ENCODE measurements around the gene COL4A2.
"Not testable (repeated sequence)": the region's sequence is repeated elsewhere in the genome, so short reads cannot be mapped to it uniquely, and the experiment has no call there.

The COL4A2 gene

DNA sequence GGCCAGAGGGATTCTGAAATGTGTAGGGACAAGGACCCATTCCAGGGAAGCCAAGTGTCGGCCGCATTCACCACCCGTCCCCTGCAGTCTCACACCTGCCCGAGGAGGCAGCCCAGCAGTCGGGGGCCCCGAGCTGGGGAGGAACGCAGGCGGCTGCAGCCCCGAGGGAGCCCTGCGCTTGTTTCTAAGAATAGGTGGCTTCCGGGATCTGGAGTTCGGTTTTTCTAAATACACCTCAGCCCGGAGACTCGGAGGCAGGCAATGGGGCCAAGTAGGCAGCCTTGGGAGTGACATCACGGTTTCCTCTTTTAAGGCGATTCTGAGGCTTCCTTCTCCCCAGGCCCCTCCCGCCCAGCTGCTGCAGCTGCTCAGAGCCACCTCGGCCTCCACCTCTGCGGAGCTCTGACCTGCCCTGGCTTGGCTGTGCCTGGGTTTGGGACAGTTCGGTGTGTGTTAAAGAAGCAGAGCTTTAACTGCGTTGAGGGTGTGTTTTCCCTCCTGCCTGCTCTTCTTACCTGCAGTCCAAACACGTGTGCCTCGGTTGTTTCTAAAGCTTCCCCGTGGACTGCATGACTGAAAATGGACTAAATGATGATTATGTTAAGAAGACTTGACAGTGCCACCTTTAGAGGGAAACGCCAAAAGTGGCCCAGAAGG lies 80.5 kb downstream of the COL4A2 start:
- DNase-seq = peak; percentile 10

DNA sequence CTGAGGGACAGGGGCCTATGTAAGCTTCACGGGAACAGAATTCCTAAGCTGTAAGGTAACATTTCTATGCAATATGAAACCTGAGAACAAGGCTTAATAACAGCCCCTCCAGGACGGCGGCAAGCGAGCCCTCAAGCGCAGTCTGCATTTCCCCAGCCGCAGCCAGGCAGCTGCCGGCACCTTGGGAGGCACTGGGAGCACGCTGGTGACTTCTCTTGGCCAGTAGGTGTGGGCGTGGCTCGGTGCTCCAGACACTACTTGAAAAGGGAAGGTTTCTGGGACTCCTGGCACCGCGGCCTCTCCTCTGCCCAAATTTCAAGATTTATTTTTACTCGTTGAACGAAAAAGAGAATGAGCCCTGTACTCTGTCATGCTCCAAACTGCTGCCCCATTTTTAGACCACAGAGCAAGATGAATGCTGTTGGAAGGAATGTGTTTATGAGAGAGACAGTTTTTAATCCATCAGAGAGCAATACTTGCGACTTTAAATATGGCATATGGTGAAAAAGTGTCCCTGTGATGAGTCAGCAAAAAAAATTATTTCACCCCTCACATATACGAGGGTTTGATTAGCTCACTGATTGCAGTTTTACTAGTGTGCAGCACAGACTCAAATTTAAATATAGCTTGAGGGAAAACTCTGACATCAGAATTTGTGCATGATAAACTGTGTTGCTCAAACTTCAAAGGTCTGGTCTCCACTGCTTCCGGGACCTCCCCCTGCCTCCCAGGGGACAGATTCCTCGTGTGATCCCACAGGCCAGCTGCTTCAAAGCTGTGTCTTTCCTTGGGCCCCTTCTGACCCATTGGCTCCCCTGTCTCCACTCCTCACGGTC lies 81.2 kb downstream of the COL4A2 start:
- no peak for DNase-seq

DNA sequence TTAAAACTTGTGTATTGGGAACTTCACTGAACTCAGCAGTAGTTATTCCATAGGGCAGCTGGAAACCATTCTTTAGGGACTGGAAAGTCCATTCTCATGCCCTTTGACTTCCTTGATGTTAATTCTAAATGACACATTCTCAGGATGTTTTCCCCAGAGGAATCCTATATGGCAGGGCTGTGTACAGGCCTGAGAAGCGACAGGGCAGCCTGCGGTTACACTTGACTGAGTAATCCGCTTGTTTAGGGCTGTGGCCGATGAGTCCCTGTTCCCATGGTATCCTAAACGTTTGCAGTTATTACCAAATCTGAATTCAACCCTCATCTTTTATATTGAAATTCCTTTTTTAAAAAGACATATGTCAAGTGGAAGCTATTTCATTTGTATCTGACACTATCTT lies 83.5 kb downstream of the COL4A2 start:
- DNase-seq = no peak

DNA sequence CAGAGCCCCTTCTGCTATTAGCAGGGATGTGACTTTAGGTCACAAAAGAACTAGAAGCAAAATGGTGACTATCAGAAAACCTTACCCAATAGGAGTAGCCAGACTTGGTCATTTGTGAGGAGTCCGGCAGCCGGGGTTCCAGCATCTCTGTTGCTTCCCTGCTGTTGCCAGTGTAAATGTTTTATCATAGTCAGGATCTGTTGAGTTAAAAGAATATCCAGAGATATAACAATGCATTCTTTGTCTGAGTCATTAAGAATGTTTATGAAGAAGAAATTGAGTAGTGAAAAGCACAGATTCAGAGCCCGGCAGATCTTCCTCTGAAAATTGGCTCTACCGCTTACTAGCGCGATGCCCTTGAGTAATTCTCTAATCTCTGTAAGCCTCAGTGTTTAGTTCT lies 84.2 kb downstream of the COL4A2 start:
- no peak for DNase-seq

DNA sequence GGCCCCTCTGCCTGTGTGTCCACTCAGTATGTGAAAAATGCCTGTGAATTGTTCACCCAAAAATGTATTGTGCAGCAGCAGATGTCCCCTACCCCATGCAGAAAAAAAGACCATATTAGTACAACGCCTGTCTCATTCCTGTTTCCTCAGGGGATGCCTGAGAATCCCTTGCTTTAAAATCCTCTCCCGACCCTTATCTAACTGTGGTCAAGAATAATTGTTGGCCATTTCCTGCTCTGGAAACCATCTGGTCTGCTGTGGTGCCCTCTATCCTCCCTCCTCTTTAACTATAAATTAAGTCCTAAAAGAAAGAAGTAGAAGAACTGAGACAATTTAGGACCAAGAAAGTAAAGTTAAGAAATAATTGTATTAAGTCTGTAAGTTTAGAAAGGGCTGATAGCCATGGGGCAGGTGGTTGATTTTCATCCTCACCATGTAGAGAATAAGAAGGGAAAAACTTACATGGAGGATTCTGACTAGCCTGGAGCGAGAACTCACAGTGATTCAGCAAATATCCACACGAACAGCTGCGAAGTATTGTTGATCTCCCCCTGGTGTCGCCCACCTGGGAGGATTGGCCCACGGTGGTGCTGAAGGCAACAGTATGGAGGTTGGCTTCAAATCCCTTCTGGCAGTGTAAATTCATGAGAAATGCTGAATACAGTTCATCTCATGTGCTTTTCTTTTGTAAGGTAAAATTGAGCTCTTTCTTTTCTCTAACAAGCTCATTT lies 85.6 kb downstream of the COL4A2 start:
- DNase-seq = no peak

DNA sequence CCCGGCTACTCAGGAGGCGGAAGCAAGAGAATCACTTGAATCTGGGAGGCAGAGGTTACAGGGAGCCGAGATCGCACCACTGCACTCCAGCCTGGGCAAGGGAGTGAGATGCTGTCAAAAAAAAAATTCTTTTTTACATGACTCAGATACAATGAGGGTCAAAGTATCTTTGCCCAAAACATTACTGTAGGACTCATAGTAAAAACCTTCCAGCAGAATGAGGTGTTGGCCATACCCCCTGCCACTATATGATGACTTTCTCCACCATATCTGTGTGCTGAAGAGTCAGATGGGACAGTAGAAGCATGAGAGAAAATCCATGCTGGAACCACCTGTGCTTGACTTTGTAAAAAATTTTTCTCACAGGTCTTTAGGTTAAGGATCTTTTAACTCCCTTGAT lies 86.7 kb downstream of the COL4A2 start:
- DNase-seq = no peak

DNA sequence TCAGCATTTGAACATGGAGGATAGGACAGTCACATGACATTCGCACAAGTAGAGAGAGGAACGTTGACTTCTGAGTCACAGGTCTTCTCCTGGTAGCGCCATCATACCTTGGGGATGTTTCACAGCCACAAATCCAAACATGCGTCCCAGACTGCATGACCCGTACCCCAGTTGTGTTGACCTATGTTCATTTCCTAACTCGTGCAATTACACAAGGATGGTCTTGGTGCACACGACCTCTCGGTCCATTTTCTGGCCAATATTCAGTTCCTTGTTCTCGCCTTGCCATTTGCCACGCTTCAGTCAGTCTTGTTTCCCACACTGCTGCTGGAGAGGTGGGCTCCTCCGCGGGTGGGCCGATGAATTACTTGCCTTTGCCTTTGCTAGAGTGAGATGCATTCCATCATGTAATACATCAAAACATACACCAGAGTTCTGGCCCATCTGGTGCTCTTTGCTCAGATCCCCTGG lies 87.3 kb downstream of the COL4A2 start:
- no peak for DNase-seq

DNA sequence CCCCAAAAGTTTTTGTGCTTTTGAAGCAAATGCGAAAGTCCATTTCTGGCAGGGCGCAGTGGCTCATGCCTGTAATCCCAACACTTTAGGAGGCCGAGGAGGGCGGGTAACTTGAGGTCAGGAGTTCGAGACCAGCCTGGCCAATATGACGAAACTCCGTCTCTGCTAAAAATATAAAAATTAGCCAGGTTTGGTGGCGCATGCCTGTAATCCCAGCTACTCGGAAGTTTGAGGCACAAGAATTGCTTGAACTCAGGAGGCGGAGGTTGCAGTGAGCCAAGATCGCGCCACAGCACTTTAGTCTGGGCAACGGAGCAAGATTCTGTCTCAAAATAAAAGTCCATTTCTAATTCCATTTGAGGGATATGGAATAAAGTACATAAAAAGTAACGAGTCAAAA lies 88.5 kb downstream of the COL4A2 start:
- not testable (repeated sequence) for DNase-seq

DNA sequence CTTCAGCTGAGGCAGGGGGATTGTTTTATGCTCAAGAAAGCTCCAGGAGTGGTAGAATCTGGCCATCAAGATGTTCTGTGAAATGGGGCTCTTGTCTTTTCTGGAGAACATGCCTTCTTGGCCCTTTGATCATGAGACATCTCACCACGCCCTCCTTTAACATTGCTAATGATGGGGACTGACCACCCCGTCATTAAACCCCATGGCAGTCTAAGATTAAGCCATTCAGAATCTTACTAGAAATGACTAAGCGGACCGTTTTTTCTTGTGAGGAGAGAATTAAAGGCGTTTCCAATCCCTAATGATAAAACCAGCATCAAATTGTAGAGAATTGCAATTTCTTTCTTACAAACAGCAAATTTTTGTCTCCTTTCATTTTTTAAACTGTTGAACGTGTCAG lies 89.4 kb downstream of the COL4A2 start:
- DNase-seq = no peak

DNA sequence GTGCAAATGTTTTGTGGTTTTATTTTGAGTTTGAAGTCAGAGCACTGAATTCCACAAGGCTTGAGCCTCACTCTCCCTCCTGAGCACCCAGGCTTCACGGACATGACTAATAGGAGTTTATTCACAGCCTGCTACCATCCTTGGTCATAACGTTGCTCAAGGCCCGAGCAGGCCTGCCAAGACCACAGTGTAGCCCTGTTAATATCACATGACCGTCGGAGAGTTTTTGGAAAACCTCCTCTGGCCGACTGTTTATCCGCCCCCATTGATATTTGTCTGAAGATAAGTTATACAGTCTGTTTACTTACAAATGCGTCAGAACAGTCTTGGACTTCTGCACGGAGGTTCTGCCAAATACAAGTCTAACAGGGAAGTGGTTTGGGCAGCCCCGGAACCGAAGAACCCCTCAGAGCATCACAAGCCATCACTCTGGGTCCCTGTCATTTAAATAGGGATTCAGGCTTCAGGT lies 89.9 kb downstream of the COL4A2 start:
- DNase-seq = no peak

DNA sequence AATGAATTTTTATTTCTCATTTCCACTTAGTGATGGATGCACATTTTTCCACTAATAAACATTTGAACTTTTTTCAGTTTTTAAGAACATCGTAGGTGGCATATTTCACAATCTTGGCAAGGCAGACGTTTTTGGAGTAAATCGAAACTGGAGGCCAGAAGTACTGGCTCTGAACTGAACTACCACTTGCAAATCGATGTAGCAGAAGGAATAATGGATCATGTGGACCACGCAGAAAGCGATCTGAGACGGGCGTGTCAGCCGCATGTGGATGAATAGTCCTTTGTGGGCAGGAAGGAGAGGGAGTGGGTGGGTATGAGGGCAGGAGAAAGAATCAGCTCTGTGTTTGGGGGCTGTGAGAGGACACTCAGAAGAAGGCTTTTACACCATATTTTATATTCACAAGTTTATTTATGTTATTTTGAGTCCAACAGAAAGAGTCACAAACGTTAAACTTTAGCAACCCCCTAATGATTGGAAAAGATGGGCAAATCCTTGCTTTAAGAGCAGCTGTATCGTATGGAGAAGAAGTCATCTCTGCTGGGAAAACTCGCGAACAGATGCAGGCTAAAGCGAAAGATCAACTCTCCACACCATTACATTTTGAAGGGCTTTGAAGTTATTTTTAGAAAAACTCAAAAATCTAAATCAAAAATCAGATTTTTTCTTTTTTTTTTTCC lies 90.5 kb downstream of the COL4A2 start:
- no peak for DNase-seq

DNA sequence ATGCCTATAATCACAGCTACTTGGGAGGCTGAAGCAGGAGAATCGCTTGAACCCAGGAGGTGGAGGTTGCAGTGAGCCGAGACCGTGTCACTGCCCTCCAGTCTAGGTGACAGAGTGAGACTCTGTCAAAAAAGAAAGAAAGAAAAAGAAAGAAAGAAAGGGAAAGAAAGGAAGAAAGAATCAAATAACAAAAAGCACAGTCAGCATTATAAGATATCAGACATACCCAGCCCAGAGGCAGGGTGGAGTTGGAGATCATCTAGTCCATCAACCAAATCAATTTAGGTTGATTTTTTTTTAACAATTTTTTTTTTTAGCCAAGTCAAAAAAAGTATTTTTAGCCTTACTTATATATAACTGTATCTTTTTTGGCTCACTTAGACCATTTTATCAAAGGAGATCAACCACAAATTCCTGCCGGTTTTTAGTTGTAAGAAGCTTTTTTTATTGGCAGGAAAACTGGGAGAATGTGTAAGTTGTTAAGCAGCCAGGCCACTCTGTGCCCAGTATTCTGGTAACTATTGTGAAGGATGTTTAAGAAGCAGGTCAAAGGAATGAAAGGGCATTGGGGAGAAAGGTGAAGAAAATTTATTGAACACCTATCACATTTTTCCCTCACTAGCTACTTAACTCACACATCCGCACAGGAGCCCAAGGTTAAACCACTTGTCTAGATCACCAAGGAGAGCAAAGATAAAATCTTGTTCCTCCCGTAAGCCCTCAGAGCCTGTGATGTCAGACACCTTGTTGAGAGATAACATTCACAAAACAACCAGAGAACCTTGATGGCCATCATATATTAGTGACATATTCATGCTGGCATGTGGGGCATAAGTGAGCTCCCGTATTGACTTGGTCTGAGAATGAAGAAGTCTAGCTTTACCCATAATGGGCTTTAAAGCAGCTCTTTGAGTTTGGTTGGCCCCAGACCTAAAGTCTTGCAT lies 91.8 kb downstream of the COL4A2 start:
- DNase-seq = no peak

DNA sequence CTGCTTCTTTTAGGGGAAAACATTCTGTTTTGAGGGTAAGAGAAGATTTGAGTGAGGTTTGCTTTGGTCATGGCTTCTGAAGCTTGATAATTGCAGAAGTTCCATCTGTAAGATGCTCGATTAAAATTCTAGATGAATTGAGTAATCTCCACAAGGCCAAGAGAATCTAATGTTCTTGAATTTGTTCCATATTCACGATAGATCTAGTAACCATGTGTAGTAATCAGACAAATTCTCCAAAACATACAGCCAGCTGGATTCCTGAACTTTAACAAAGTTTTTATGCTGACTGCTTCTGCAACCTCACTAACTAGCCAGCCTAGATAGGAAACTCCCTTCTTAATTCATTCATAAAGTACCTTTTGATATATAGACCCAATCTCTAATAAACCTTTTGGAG lies 92.7 kb downstream of the COL4A2 start:
- no peak for DNase-seq

DNA sequence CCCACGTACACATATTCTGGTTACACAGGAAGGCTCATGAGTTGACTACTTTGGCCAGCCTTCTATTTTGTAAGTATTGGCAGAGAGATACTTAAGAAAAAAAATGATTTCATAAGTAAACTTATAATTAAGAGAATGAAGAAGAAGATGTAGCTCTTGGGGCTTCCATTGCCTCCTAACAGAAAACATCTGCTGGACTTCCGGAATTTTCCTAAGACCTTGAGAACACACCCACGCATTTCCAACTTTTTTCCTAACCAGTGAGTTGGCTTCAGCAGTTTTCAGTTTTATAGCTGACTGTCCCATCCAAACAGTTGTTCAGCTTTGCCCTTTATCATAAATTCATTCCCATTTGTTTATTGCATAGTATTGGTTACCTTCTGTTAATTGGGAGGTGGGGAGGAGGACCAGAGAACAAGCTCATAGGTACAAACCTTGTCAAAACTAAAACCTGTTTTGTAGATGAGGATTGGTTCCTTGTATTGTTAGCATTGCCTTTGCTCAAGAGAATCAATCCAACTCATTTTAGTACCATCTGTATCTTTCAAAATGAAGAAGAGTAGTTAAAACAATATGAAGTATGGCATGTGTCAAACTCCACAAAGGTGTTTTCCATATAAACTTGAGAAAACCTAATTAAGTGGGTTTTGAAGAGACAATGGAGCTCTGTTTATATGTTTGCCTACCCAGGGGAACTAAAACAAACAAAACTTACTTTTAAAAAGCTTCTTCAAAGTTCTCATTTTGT lies 93.9 kb downstream of the COL4A2 start:
- DNase-seq = no peak

DNA sequence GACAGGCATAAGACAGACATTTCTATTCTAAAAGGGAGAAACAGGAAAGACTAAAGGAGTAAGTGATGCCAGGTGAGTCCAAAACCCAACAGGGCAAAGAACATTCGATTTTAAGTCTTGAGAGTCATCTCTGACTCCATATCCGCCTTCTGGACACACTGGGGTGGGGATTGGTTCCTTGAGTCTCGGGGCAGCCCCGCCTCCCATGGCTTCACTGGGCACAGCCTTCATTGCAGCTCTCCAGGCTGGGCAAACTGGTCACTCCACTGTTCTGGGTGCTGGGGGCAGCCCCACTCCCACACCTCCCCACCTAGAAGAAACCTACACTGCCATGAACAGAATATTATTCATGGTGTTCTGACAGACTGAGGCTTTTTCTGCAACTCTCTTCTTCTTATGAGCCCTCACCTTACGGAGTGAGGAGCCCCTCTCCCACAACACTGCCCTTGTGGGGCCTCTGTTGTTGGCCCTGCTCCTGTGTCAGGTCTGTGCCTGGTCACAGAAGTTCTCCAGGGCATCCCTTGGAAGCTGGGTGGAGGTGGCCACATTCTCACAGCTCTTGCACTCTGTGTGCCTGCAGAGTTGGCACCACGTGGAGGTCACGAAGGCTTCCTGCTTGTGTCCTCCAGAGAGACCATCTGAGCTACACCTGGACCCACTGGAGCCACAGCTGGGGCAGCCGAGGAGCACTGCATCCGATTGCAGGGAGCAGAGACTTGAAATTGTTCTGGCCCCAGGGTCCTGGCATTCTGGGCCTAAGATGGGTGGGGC lies 95.4 kb downstream of the COL4A2 start:
- no peak for DNase-seq

DNA sequence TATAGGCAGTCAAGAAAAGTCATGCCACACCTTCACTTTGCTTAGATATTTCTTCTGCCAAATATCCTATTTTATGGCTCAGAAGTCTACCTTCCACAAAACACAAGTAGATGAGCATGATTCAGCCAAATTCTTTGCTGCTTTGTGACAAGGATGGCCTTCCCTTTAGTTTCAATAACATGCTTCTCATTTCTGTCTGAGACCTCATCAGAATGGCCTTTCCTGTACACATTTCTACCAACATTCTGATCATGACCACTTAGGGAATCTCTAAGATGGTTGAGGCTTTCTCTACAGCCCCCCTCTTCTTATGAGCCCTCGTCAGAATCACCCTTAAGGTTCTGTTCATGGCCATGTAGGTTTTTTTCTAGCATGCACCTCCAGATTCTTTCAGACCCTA lies 96.2 kb downstream of the COL4A2 start:
- DNase-seq = no peak

DNA sequence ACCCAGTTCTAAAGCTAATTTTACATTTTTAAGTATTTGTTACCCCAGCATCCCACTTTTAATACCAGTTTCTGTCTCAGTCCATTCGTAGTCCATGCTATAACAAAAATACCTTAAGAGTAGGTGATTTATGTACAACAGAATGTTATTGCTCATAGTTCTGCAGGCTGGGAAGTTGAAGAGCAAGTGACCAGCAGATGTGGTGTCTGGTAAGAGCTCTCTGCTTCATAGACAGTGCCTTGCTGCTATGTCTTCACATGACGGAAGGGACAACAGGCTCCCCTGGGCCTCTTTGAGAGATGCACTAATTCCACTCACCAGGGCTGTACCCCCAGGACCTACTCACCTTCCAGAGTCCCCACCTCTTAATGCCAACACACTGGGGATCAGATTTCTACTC lies 96.6 kb downstream of the COL4A2 start:
- no peak for DNase-seq

DNA sequence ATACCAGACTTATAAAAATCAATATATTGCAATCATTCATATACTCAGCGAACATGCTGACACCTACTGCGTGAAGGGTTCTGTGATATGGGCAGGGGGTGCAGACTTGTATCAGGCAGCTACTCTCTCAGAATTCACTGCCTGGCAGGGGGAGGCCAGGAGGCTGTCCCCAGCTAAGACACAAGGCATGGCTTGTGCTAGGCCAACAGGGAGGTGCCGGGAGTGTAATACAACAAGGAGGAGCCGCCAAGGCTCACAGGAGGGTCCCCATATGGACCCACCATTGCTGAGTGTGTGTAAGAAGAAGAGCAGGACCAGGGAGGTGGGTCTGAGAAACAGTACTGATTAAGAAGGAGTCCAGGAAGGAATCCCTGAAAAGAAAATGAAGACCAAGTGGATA lies 97.2 kb downstream of the COL4A2 start:
- no peak for DNase-seq

DNA sequence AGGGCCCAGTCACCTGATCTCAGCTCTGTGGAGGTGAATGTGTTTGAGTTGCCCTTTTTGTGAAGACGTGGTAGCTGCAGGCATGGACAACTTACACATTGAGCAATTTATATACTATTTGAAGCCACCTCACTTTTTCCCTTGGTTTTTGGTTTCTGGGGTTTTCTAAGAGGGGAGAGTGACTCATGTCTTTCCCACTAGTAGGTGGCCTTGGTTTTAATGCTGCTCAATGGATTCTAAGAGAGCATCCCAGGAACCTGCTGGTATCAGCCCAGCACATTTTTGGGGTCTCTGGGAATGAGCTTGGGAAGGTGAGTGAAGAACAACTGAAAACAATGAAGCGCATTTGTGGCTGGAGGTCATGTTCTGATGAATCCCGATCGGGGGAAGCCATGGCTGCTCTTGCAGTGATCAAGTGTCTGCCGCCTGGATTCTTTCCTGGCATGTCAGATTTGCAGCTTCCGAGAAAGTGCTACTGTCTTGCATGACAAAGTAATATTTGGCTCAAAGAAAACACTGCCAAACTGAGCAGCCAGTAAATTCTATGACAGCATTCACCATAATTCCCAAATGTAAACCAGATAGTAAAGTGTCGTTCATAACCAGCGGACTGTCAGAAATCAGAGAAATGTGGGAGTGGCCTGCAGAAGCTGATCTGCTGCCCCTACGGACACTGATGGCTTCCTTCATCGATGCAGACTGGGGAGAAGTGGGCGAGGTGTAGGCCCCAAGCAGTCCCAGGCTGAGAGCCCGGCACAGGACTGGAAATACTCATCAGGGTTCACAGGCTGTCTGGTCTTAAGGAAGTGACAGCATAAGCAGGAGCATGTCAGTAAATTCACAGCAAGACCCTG lies 98.7 kb downstream of the COL4A2 start:
- no peak for DNase-seq
